H1 (cell line): ENCODE measurements around the gene TMPRSS4.

Source experiments
- CHD2 ChIP-seq: IDR thresholded peaks from 2 replicates; pipeline ENCODE4 v1.6.1; 2012; ENCODE audit warnings: low read length, improper control_type of control experiment
- FOSL1 ChIP-seq: IDR thresholded peaks from 2 replicates; pipeline ENCODE4 v1.6.1; 2011; ENCODE audit warnings: mild to moderate bottlenecking, low read depth, low read length, moderate library complexity; ENCODE audit not compliant: insufficient read depth
- MAFK ChIP-seq: IDR thresholded peaks from 2 replicates; pipeline ENCODE4 v1.6.1; 2012; ENCODE audit warnings: low read depth, mild to moderate bottlenecking, improper control_type of control experiment, low read length
- NANOG ChIP-seq: IDR thresholded peaks from 2 replicates; pipeline ENCODE4 v1.6.1; 2011; ENCODE audit warnings: low read length, low read depth, mild to moderate bottlenecking, inconsistent platforms; ENCODE audit not compliant: insufficient read depth, poor library complexity, severe bottlenecking
- POLR2A ChIP-seq, 2 experiments: IDR thresholded peaks; 1 replicate in 1 of 2; 2 replicates in 1 of 2; pipeline ENCODE4 v1.6.1; 2011; ENCODE audit warnings: low read depth in 2 of 2, low read length in 2 of 2, mild to moderate bottlenecking in 2 of 2; ENCODE audit errors: control extremely low read depth in 1 of 2
- POLR2AphosphoS5 ChIP-seq: IDR thresholded peaks from 2 replicates; pipeline ENCODE4 v1.6.1; 2011; ENCODE audit warnings: low read depth, low read length
- TF ChIP-seq, protein P1 (sequence below), 3 experiments: IDR thresholded peaks; 1 replicate in 2 of 3; 2 replicates in 1 of 3; pipeline versions ENCODE4 v1.5.1 to v1.6.1; 2011; ENCODE audit warnings: low read length in 3 of 3, mild to moderate bottlenecking in 3 of 3, inconsistent platforms in 2 of 3, low read depth in 1 of 3, moderate library complexity in 1 of 3; ENCODE audit not compliant: insufficient read depth in 1 of 3; ENCODE audit errors: control extremely low read depth in 1 of 3
- TF ChIP-seq, protein P2 (sequence below): IDR thresholded peaks from 2 replicates; pipeline ENCODE4 v1.6.1; 2012; ENCODE audit warnings: low read length, inconsistent platforms

DNA sequence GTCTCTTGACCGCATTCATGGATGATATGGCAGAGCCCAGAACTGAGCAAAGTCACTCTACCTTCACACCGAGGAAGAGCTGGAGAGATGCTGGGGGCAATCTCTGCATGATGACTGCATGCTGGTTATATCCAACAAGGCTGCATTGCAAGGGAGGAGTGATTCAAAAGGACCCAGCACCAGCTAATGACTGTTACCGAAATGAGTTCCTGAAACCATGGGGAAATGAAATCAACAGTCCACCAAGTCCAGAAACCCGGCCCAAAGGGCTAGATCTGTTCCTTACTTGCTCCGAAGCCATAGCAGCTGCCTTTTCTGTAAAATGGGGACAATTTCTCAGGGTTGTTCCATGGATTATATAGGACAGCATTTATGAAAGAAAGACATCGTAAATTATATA is 11.1 kb downstream of the TMPRSS4 start:
- TF ChIP-seq, protein P1, sequence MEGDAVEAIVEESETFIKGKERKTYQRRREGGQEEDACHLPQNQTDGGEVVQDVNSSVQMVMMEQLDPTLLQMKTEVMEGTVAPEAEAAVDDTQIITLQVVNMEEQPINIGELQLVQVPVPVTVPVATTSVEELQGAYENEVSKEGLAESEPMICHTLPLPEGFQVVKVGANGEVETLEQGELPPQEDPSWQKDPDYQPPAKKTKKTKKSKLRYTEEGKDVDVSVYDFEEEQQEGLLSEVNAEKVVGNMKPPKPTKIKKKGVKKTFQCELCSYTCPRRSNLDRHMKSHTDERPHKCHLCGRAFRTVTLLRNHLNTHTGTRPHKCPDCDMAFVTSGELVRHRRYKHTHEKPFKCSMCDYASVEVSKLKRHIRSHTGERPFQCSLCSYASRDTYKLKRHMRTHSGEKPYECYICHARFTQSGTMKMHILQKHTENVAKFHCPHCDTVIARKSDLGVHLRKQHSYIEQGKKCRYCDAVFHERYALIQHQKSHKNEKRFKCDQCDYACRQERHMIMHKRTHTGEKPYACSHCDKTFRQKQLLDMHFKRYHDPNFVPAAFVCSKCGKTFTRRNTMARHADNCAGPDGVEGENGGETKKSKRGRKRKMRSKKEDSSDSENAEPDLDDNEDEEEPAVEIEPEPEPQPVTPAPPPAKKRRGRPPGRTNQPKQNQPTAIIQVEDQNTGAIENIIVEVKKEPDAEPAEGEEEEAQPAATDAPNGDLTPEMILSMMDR (IDR thresholded peaks at IDR 0.05; ENCODE audit: control extremely low read depth in 1 of 3, insufficient read depth in 1 of 3, low read depth in 1 of 3, low read length in 3 of 3), result no peak
- no peak for TF ChIP-seq POLR2AphosphoS5
- no peak for TF ChIP-seq MAFK
- TF ChIP-seq POLR2A (IDR thresholded peaks at IDR 0.05; ENCODE audit: control extremely low read depth in 1 of 2, low read depth in 2 of 2, low read length in 2 of 2), result no peak
- no peak for TF ChIP-seq FOSL1
- no peak for TF ChIP-seq CHD2
- no peak for TF ChIP-seq NANOG
- TF ChIP-seq, protein P2, sequence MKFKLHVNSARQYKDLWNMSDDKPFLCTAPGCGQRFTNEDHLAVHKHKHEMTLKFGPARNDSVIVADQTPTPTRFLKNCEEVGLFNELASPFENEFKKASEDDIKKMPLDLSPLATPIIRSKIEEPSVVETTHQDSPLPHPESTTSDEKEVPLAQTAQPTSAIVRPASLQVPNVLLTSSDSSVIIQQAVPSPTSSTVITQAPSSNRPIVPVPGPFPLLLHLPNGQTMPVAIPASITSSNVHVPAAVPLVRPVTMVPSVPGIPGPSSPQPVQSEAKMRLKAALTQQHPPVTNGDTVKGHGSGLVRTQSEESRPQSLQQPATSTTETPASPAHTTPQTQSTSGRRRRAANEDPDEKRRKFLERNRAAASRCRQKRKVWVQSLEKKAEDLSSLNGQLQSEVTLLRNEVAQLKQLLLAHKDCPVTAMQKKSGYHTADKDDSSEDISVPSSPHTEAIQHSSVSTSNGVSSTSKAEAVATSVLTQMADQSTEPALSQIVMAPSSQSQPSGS, result no peak
